Subcutaneous abdominal adipose tissue (tissue), 5 donors: ENCODE data around the gene RIBC1.

Experiments
- H3K27ac ChIP-seq: one replicate; pipeline ENCODE4 v1.7.0; 2013; ENCODE audit warnings: low read depth, mild to moderate bottlenecking, inconsistent platforms, low read length, moderate library complexity
- H3K27me3 ChIP-seq, 5 donors: one replicate each; pipeline ENCODE4 v1.7.0; 2013; ENCODE audit warnings: low read length in 5 of 5, inconsistent platforms in 1 of 5; ENCODE audit not compliant: control insufficient read depth in 5 of 5, insufficient read depth in 4 of 5
- H3K36me3 ChIP-seq, 5 donors: one replicate each; pipeline ENCODE4 v1.7.0; 2013; ENCODE audit warnings: low read length in 5 of 5; ENCODE audit not compliant: control insufficient read depth in 5 of 5, insufficient read depth in 5 of 5
- H3K4me1 ChIP-seq, 5 donors: one replicate each; pipeline ENCODE4 v1.7.0; 2013; ENCODE audit warnings: low read length in 5 of 5, mild to moderate bottlenecking in 3 of 5, moderate library complexity in 1 of 5; ENCODE audit not compliant: control insufficient read depth in 5 of 5, insufficient read depth in 5 of 5
- H3K4me3 ChIP-seq, 5 donors: one replicate each; pipeline ENCODE4 v1.7.0; 2013; ENCODE audit warnings: low read length in 5 of 5, low read depth in 1 of 5
- H3K9ac ChIP-seq, 5 donors: one replicate each; pipeline ENCODE4 v1.7.0; 2013; ENCODE audit warnings: low read length in 5 of 5, mild to moderate bottlenecking in 4 of 5, moderate library complexity in 3 of 5
- H3K9me3 ChIP-seq, 5 donors: one replicate each; pipeline ENCODE4 v1.7.0; 2013; ENCODE audit warnings: low read length in 5 of 5; ENCODE audit not compliant: control insufficient read depth in 5 of 5
- donor health status: healthy.
- donor health status: healthy.
- donor health status: healthy.
- donor health status: healthy.
- donor health status: healthy.

RIBC1 gene

DNA sequence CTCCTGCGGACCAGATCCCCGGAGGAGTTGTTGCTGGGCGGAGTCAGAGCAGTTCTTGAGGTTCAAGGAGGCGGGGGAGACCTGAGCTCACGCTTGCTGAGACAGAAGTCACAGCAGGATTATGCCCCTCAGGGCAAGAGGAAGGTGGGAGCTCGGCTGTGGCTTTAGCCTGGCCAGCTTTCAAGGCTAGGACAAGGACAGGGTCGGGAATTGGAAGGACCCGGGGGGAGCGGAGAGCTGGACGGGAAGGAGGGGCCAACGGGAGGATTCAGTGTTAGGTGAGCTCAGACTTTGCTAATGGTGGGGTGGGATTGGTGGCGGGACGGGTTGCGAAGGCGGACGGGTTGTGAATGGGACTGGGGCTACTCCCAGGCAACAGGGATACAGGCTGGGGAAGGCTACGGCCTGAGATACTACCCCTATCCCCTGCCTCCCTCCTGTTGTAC, at the start of gene RIBC1:
Gene RIBC1, plus strand, starts transcription at position 13 of the 446 bp plus-strand sequence. CDS start 3,404 bp downstream, outside the sequence.
- Histone ChIP-seq H3K27ac (peak within 1 kb of the TSS; percentile 90), H3K36me3 (peaks cover 0 to 7% (median 0%) of the 10 kb centered on the region in 5 donors)

DNA sequence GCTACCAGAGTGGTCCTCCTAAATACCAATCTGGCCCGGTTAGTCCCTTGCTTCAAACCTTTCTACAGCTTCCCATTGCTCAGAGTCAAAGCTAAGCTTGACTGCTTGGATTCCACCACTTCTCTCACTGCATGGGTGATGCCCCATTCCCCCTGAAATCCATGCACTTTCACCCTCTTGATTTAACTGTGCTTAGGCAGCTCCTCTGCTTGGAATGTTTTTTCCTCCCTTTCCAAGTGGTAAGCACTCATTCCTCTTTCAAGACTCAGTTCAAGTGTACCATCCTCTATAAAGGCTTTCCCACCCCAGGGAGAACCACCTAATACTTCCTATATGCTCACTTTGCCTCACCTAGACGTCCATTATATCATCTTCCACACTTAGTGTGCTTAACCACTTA, 49.4 kb upstream of the RIBC1 start:
- no peak overlapping the region for H3K4me3 ChIP-seq
- H3K27ac ChIP-seq: no peak overlapping the region
- no peak overlapping the region for H3K9ac ChIP-seq
- peaks cover 0 to 15% (median 5%) of the 10 kb centered on the region in 5 donors for H3K36me3 ChIP-seq
- H3K9me3 ChIP-seq: peaks cover 5 to 19% (median 14%) of the 10 kb centered on the region in 5 donors
- no peaks in the 10 kb centered on the region for H3K27me3 ChIP-seq
- no peaks in the 10 kb centered on the region for H3K4me1 ChIP-seq

More for the DNA sequence above, at the start of gene RIBC1:
- peaks cover 0 to under 1% (median 0%) of the 10 kb centered on the region in 5 donors for H3K27me3 ChIP-seq
- peaks cover 9 to 23% (median 20%) of the 10 kb centered on the region in 5 donors for H3K4me1 ChIP-seq
- peak within 1 kb of the TSS; percentile 52 to 95 (median 93) for H3K9ac ChIP-seq
- peak within 1 kb of the TSS; percentile 84 to 92 (median 87) for H3K4me3 ChIP-seq
- no peaks in the 10 kb centered on the region for H3K9me3 ChIP-seq

DNA sequence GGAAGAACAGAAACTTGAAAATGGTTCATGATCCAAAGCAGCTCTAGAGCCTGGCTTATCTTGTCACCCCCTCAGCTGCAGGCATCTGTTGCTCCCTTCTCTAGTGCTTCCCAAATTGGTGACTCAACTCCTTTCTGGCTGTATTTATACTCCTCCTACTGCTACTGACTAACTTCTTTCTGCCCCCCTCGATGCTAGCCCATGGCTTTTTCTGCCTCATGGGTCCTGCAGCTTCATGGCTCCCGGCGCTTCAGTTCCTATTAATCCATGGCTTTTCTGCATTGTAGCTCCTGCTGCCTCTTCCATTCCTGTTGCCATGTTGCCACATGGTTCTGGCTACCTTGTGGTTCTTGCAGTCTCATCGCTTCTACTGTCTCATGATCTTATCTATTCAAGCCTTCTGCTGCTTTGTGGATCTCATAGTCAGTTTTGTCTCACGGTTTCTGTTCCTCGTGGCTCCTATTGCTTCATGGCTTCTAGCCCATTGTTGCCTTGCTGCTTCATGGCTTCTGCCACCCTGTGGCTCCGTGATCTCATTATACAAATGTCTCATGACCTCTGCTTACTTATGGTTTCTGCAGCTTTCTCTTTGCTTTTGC, 48.4 kb upstream of the RIBC1 start:
- peaks cover 9 to 25% (median 15%) of the 10 kb centered on the region in 5 donors for H3K36me3 ChIP-seq
- no peak overlapping the region for H3K4me3 ChIP-seq
- H3K4me1 ChIP-seq: no peaks in the 10 kb centered on the region
- H3K27me3 ChIP-seq: no peaks in the 10 kb centered on the region
- H3K9ac ChIP-seq: no peak overlapping the region
- no peak overlapping the region for H3K27ac ChIP-seq
- H3K9me3 ChIP-seq: peaks cover 5 to 15% (median 12%) of the 10 kb centered on the region in 5 donors

DNA sequence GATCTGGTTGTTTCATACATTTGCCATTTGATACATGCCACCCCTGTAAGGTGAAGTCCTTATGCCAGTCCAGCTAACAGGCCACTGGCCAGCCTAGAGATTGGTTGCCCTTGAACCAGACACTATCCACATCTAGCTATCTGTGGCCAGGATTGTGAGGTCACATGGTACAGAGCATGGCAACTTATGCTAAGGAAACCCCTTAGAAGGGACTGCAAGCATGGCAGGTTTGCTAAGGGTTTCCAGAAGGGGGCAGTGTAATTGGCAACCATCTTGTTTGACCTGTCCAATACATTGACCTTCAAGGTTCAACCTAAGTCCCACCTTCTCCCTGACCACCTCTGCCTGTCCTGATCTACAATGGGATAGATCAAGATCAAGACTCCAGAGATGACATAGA, 47.8 kb upstream of the RIBC1 start:
- no peak overlapping the region for H3K9ac ChIP-seq
- H3K27ac ChIP-seq: no peak overlapping the region
- peaks cover 5 to 9% (median 9%) of the 10 kb centered on the region in 5 donors for H3K9me3 ChIP-seq
- H3K4me1 ChIP-seq: no peaks in the 10 kb centered on the region
- H3K4me3 ChIP-seq: no peak overlapping the region
- H3K27me3 ChIP-seq: no peaks in the 10 kb centered on the region
- peaks cover 11 to 31% (median 21%) of the 10 kb centered on the region in 5 donors for H3K36me3 ChIP-seq

DNA sequence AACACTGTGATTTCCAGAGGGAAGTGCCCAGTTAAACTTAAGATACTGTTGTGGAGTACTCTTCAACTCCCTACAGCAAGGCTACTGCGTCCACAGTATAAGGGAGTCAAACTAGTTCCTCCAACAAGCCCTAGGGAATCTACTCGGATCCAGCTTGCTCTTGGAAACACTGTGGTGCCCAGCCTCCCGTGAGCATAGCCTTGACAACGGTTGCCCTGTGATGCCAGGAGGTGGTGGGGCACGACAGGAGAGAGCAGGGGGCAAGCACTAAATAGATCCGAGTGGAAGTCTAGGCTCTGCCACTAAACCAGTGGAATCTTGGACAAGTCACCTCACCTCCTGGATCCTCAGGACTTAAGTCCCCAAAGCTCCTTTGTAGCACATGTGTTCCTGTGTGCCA, 45.8 kb upstream of the RIBC1 start:
- H3K4me3 ChIP-seq: no peak overlapping the region
- peaks cover 11 to 51% (median 41%) of the 10 kb centered on the region in 5 donors for H3K36me3 ChIP-seq

DNA sequence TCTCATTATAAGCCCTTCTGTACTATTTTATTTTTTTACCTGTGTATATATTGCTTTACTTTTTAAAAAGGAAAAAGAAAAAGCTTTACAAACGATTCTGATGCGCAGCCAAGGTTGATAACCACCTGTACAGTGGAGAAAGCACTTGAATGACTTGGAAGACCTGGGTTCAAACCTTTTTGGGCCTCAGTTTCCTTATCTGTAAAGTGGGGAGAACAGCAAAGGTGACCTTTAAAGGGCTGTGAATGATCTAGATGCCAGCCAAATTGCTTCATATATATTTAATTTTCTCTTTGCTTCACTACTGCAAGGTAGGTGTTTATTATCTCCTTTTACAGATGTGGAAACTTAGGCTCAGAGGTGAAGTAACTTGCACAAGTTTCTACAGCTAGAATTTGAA, 45.2 kb upstream of the RIBC1 start:
- no peak overlapping the region for H3K4me3 ChIP-seq
- no peaks in the 10 kb centered on the region for H3K9me3 ChIP-seq
- H3K36me3 ChIP-seq: peaks cover 11 to 57% (median 47%) of the 10 kb centered on the region in 5 donors
- H3K4me1 ChIP-seq: no peaks in the 10 kb centered on the region
- H3K27me3 ChIP-seq: no peaks in the 10 kb centered on the region
- H3K27ac ChIP-seq: no peak overlapping the region
- no peak overlapping the region for H3K9ac ChIP-seq

More for the DNA sequence above, 45.8 kb upstream of the RIBC1 start:
- no peaks in the 10 kb centered on the region for H3K9me3 ChIP-seq
- H3K27ac ChIP-seq: no peak overlapping the region
- no peaks in the 10 kb centered on the region for H3K27me3 ChIP-seq
- H3K4me1 ChIP-seq: no peaks in the 10 kb centered on the region
- no peak overlapping the region for H3K9ac ChIP-seq

DNA sequence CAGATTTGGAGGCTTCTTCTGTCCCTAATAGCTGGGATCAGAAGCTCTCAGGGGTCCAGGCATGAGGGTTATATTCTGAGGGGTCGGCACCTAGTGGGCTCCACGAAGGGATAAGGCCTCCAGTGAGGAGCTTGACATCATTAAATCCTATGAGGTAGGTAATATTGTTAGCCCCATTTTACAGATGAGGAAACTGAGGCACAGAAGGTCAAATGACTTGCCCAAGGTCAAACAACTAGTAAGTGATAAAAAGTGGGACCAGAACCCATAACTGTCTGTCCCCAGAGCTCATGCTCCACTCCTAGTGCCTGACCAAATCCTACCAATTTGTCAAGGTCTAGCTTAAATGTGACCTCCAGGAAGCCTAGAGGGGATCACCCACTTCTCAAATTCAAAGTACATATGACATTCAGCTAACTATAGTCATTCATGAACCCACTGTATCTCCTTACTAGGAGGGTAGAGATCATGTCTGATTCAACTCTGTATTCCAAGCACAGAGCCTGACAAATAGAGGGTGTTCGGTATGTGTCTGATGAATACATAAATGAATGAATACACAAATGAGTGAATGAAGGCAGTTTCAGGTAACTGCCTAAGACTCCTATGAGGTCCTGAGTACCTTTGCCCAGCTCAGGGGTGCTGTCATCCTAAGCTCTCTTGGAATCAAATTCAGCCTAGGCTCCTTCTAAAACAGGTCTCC, 43.5 kb upstream of the RIBC1 start:
- Histone ChIP-seq H3K4me3 (no peak overlapping the region), H3K27ac (no peak overlapping the region), H3K9ac (no peak overlapping the region), H3K27me3 (no peaks in the 10 kb centered on the region), H3K9me3 (no peaks in the 10 kb centered on the region), H3K36me3 (peaks cover 14 to 73% (median 63%) of the 10 kb centered on the region in 5 donors), H3K4me1 (no peaks in the 10 kb centered on the region)

DNA sequence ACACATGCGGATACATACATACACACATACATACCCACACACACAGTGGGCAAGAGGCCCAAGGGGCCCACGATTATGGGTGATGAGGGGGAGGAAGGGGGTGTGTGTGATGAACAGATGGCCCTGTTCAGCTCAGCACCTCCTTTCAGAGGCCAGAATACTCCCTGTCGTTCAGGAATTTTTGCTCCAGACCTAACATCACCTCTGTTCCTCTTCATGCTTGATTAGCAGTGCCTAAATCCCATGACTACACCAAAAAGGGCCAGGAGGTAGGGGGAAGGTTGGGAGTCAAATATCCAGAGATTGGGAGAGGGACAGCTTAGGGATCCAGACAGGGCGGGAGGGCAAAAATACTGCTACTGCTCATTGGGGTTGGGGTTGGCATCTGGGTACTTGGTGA, 42.9 kb upstream of the RIBC1 start:
- Histone ChIP-seq H3K9ac (no peak overlapping the region), H3K27me3 (no peaks in the 10 kb centered on the region), H3K27ac (no peak overlapping the region), H3K4me3 (no peak overlapping the region), H3K36me3 (peaks cover 14 to 79% (median 65%) of the 10 kb centered on the region in 5 donors), H3K9me3 (no peaks in the 10 kb centered on the region), H3K4me1 (no peaks in the 10 kb centered on the region)

DNA sequence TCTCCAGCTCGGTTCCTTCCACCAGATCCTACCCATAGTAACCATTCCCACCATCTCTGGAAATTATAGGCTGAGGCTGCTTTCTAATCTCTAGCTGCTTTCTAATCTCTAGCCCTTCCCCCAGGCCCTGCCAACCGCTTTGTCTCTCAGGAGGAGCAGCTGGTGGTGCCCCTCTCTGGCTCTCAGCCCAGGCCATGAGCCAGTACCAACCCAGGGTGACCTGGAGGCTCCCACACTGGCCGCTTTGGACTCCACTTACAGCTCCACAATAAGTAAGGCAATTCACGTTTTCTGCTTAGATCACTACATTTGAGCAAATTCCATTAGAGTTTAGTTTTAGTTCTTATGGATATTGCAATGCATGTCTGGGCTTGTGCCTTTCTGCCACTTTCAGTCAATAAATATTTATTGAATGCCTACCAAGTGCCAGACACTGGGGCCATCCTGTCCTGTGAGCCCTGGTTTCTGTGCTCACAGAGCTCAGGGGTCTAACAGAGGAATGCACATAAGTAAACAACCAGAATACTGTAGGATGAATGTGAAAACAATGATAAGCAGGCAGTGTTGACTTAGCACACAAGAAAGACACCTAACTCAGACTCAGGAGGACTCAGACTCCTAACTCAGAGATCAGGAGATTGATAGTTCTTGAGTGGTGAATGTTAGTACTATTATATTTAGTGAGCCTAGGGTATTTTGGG, 39.1 kb upstream of the RIBC1 start:
- no peaks in the 10 kb centered on the region for H3K27me3 ChIP-seq
- H3K36me3 ChIP-seq: peaks cover 14 to 66% (median 61%) of the 10 kb centered on the region in 5 donors
- H3K4me3 ChIP-seq: no peak overlapping the region
- no peaks in the 10 kb centered on the region for H3K4me1 ChIP-seq
- H3K9me3 ChIP-seq: no peaks in the 10 kb centered on the region
- no peak overlapping the region for H3K9ac ChIP-seq
- H3K27ac ChIP-seq: no peak overlapping the region
